Erythroblast (primary cell): Measurements from ENCODE around the gene CDKL1.

ENCODE experiments used
- DNase-seq, 2 experiments: peaks; one replicate each; lab custom pipeline; 2025; lab: John Stamatoyannopoulos, UW
- GATA1 ChIP-seq: IDR thresholded peaks from 2 replicates; pipeline ENCODE4 v1.6.1; 2011; ENCODE audit warnings: low read depth, mild to moderate bottlenecking, control low read depth, low read length, moderate library complexity
- POLR2A ChIP-seq: IDR thresholded peaks from 2 replicates; pipeline ENCODE4 v1.6.1; 2011; ENCODE audit warnings: mild to moderate bottlenecking, low read length

The CDKL1 gene

DNA sequence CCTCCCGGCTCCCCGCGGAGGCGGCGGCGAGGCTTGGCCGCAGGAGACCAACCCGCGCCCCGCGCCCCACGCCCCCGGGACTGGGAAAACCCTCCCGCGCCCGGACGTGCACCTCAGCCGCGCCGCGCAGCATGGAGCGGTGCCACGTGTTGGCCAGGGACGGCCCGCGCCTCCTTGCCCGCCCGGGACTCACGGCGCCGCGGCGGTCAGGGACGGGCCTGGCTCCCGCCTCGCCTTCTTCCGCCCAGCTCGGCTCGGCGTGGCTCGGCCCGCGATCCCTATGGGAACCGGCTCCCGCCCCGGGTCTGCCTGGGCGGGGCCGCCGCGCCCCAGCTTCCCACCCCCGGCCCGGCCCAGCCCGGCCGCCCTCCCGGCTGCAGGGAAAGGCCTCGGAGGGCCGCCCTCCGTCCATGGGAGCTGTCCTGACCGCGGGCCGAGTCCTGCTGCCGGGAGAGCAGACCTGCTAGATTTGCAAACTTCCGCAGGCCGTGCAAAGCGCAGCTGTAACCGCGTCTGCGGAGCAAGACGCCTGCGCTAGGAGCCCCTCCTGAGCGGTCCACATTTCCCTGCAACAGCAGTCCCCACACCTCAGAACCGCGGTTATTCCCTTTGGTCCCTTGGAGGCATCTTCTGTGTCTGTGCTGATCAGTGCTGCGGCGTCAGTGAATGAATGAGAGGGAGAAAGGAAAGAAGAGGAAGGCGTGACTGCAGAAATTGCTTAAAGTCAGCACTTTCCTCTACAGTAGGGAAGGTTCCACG lies at the start of gene CDKL1:
CDKL1 (minus strand) TSS at position 251 of the 759 bp plus-strand sequence. CDS start 1,013 bp downstream, outside the sequence.
- no peak for TF ChIP-seq POLR2A
- TF ChIP-seq GATA1: no peak
- peak; percentile 61 to 63 for DNase-seq

DNA sequence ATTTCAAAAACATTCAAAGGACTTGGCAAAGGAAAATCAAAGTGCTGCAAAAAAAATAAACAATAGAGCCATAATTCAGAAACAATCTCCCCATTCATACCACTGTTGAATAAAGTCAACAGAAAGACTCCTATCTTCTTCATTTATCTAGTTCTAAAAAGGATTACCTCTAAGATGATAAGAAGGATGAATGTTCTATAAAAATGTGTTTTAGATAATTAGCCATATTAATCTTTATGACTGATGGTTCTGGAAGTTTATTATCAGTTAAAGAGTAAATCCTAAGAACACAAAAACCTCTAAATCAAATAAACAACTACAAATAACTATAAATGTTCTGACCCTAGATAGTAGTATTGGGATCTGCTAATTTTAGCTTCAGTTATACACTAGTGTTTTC lies 37.8 kb upstream of the CDKL1 start:
- DNase-seq: no peak
- TF ChIP-seq GATA1 (no peak), POLR2A (no peak)

- DNase-seq: no peak
- no peak for TF ChIP-seq GATA1
- no peak for TF ChIP-seq POLR2A
Measured at GRCh38 chr14:50432131-50432530, 35.5 kb upstream of the CDKL1 start.

GRCh38 chr14:50425816-50426215 lies 29.1 kb upstream of the CDKL1 start:
- DNase-seq: no peak
- TF ChIP-seq GATA1 (no peak), POLR2A (no peak)

DNA sequence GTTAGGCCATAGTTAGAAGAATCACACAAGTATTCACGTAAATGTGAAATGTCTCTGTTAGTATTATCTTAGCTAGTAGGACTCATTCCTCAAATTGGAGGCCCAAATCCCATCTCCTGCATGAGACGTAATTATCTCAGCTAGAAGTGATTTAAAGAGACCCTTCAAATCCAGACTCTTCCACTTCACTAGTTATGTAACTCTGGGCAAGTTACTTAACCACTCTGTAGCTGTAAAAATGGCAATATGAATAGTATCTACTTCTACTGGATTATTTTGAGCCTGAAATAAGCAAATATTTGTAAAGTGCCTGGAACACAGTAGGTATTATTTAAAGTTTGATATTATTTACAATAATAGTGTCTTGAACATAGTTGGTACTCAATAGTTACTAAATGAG lies 28.4 kb upstream of the CDKL1 start:
- no peak for TF ChIP-seq POLR2A
- TF ChIP-seq GATA1: no peak
- no peak for DNase-seq

GRCh38 chr14:50423529-50423928 lies 26.8 kb upstream of the CDKL1 start:
- DNase-seq: no peak
- no peak for TF ChIP-seq GATA1
- TF ChIP-seq POLR2A: no peak

DNA sequence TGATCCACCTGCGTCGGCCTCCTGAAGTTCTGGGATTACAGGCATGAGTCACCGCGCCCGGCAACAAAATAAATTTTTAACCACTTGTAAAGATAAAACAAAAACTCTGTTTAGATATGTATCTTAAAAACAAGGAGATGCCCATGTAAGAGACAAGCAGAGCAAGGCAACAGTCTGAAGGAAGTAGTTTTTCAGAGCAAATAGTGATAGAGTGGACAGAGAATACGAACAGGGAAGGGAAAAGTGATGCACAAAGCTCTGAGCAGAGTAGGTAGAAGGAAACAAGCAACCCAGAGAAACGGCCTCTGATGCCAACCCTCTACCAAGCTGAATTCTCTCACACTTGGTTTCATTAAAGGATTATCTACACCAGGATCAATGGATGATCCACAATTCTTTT lies 24.8 kb upstream of the CDKL1 start:
- no peak for DNase-seq
- TF ChIP-seq GATA1 (no peak), POLR2A (no peak)

DNA sequence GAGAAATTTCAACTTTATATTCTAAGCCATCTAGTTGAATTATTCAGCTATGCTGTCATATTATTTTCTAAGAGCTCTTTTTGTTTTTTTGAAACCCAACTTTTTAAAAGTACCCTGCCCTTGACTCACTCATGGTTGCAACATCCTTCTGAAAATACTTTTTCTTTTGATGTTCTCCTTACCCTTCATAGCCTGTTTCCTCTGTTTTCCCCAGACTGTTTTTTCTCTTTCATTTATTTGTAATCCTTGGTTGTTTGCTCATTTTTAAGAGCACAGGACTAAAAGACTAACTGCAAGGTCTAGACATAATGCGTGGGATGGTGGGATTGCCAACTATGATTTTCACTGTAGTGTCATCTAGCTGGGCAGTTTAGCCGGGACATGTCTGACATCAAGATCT lies 21.2 kb upstream of the CDKL1 start:
- TF ChIP-seq GATA1 (no peak), POLR2A (no peak)
- no peak for DNase-seq

GRCh38 chr14:50410921-50411320 lies 14.2 kb upstream of the CDKL1 start:
- no peak for DNase-seq
- TF ChIP-seq GATA1: no peak

- no peak for TF ChIP-seq POLR2A
- TF ChIP-seq GATA1: no peak
- no peak for DNase-seq
Measured at GRCh38 chr14:50410071-50410470, 13.4 kb upstream of the CDKL1 start.

DNA sequence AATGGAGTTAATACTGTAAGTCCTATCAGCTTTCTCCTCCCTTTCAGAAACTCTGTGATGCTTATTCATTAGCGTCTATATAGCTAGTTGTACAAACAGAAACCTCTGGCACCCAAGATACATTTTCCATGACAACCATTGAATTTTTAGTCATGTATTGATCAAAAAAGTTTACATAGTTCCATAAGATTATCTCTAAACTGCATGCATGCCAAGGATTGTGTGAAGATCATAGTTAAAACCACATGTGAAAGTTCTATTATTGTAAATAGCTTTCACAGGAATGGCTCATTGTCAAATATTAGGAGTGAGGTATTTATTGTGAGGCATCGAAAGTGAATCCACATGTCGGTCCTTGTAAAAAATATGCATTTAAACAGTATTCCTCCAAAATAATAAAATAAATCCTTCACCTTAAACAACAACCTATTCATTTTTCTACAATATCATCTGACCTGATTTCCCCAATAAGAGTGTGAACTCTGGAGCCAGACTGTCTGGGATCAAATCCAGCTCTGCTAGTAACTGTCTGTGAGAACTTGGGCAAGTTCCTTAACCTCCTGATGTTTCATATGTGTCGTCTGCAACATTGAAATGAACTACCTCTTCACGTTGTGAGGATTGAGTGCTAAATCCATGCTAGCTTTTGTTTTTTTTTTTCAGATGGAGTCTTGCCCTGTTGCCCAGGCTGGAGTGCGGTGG lies 10.6 kb upstream of the CDKL1 start:
- no peak for DNase-seq
- TF ChIP-seq GATA1: no peak
- no peak for TF ChIP-seq POLR2A

GRCh38 chr14:50403419-50403818 lies 6.7 kb upstream of the CDKL1 start:
- DNase-seq: no peak
- no peak for TF ChIP-seq POLR2A
- TF ChIP-seq GATA1: no peak

DNA sequence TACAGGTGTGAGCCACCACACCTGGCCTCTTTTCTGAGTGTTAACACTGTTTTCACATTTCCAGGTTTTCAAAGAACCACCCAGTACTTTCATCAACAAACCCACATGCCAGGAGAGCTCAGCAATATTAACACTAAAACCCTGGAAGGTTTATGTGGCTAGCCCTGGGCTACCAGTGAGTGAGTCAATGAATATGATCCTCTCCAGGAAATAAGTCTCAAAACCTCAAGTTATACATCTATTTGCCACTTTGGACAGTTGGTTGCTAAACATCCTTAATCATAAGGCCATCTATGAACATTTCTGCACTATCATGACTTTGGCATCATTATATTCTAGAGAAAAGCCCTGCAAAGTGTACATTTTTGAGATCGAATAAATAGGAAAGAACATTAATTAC lies 6.3 kb upstream of the CDKL1 start:
- no peak for DNase-seq
- TF ChIP-seq POLR2A (no peak), GATA1 (no peak)

- DNase-seq: no peak
- TF ChIP-seq GATA1: no peak
- TF ChIP-seq POLR2A: no peak
Measured at GRCh38 chr14:50400461-50400860, 3.8 kb upstream of the CDKL1 start.
